IMR-90 (cell line): ENCODE results near the gene JAK1. TPM values are rescaled to one million over a fixed set of nuclear protein-coding genes. Genes with fewer than 3 reads are reported as not detected.
A peak's percentile ranks its signal among the peaks of the same experiment; 100 is the strongest.

Experiments
- ATAC-seq: fragments of 200-7000 bp; cut with Tn5 transposase; 2 replicates; pipeline ENCODE4 v1.9.1; 2020; ENCODE audit warnings: low read depth, mild to moderate bottlenecking, moderate library complexity
- BruUV-seq: library from RNA; stranded (reverse); fragments of 400-500 nt; replicated peaks from 2 replicates; lab custom pipeline; 2021; lab: Mats Ljungman, UMichigan
- CTCF ChIA-PET: fragments of 300-600 bp; formaldehyde crosslinking; extraction: SDS; loops from one replicate; lab custom pipeline; 2021; ENCODE audit warnings: antibody characterized with exemption; lab: Yijun Ruan, JAX
- POLR2A ChIA-PET: fragments of 300-600 bp; sonication (Branson Sonifier 250); formaldehyde crosslinking; loops from one replicate; lab custom pipeline; 2022; ENCODE audit warnings: antibody characterized with exemption; ENCODE audit not compliant: unreplicated experiment; lab: Charles Lee
- DNase-seq: peaks from one replicate; pipeline ENCODE4 v3.0.0; 2013
- H2AFZ ChIP-seq: replicated peaks from 2 replicates; pipeline ENCODE3; 2013; ENCODE audit warnings: low read length, mild to moderate bottlenecking; ENCODE audit not compliant: poor library complexity
- H2AK5ac ChIP-seq: 2 replicates; pipeline ENCODE4 v1.6.1; 2013; ENCODE audit warnings: low read depth, low read length, inconsistent platforms
- H2AK9ac ChIP-seq: replicated peaks from 2 replicates; pipeline ENCODE3; 2013; ENCODE audit warnings: mild to moderate bottlenecking, low read depth, low read length, moderate library complexity; ENCODE audit not compliant: poor library complexity
- H2BK120ac ChIP-seq: 2 replicates; pipeline ENCODE4 v1.6.1; 2013; ENCODE audit warnings: low read depth, low read length, inconsistent platforms
- H2BK15ac ChIP-seq: 3 replicates; pipeline ENCODE4 v1.6.1; 2013; ENCODE audit warnings: low read depth, low read length, inconsistent platforms
- H2BK20ac ChIP-seq: 2 replicates; pipeline ENCODE4 v1.6.1; 2013; ENCODE audit warnings: low read depth, mild to moderate bottlenecking, inconsistent platforms, low read length, moderate library complexity
- H2BK5ac ChIP-seq: 2 replicates; pipeline ENCODE4 v1.6.1; 2013; ENCODE audit warnings: mild to moderate bottlenecking, low read depth, low read length, inconsistent platforms; ENCODE audit not compliant: poor library complexity, severe bottlenecking
- H3K14ac ChIP-seq: replicated peaks from 2 replicates; pipeline ENCODE4 v1.6.1; 2013; ENCODE audit warnings: low read depth, low read length, inconsistent platforms
- H3K18ac ChIP-seq: 2 replicates; pipeline ENCODE4 v1.6.1; 2013; ENCODE audit warnings: low read depth, low read length, control low read depth
- H3K23ac ChIP-seq: 2 replicates; pipeline ENCODE4 v1.6.1; 2013; ENCODE audit warnings: low read depth, low read length, inconsistent platforms
- H3K27ac ChIP-seq: 2 replicates; pipeline ENCODE4 v1.5.1; 2013; ENCODE audit warnings: mild to moderate bottlenecking, control low read depth, low read length; ENCODE audit not compliant: insufficient read depth
- H3K27me3 ChIP-seq: 2 replicates; pipeline ENCODE4 v1.6.1; 2013; ENCODE audit warnings: low read length; ENCODE audit not compliant: control insufficient read depth, insufficient read depth
- H3K36me3 ChIP-seq: 2 replicates; pipeline ENCODE4 v1.6.1; 2013; ENCODE audit warnings: low read length, mixed read lengths; ENCODE audit not compliant: control insufficient read depth, insufficient read depth
- H3K4ac ChIP-seq: 2 replicates; pipeline ENCODE4 v1.6.1; 2013; ENCODE audit warnings: low read depth, low read length, inconsistent platforms
- H3K4me1 ChIP-seq: 2 replicates; pipeline ENCODE4 v1.6.1; 2013; ENCODE audit warnings: low read length, mixed read lengths; ENCODE audit not compliant: control insufficient read depth, insufficient read depth
- H3K4me2 ChIP-seq: 2 replicates; pipeline ENCODE4 v1.6.1; 2013; ENCODE audit warnings: low read depth, mild to moderate bottlenecking, control low read depth, low read length, moderate library complexity
- H3K4me3 ChIP-seq: 2 replicates; pipeline ENCODE4 v1.5.1; 2013; ENCODE audit warnings: low read depth, mild to moderate bottlenecking, control low read depth, low read length, moderate library complexity; ENCODE audit not compliant: insufficient read depth
- H3K56ac ChIP-seq: 2 replicates; pipeline ENCODE4 v1.6.1; 2013; ENCODE audit warnings: low read length, inconsistent platforms; ENCODE audit not compliant: insufficient read depth; ENCODE audit errors: extremely low read depth
- H3K79me1 ChIP-seq, 2 experiments: 2 replicates each; pipeline ENCODE4 v1.6.1; 2013; ENCODE audit warnings: low read length in 2 of 2, inconsistent platforms in 1 of 2, low read depth in 1 of 2
- H3K9ac ChIP-seq: 2 replicates; pipeline ENCODE4 v1.6.1; 2013; ENCODE audit warnings: low read depth, low read length, control low read depth
- H3K9me1 ChIP-seq: 2 replicates; pipeline ENCODE4 v1.6.1; 2013; ENCODE audit warnings: low read length, inconsistent platforms; ENCODE audit not compliant: insufficient read depth
- H3K9me3 ChIP-seq: 2 replicates; pipeline ENCODE4 v1.6.1; 2013; ENCODE audit warnings: low read length; ENCODE audit not compliant: control insufficient read depth, insufficient read depth
- H4K20me1 ChIP-seq: 2 replicates; pipeline ENCODE4 v1.6.1; 2013; ENCODE audit warnings: low read length, inconsistent platforms; ENCODE audit not compliant: insufficient read depth
- H4K5ac ChIP-seq: 2 replicates; pipeline ENCODE4 v1.6.1; 2013; ENCODE audit warnings: mild to moderate bottlenecking, low read depth, low read length, control low read depth
- H4K8ac ChIP-seq, 2 experiments: 2 replicates each; pipeline ENCODE4 v1.6.1; 2013; ENCODE audit warnings: low read depth in 2 of 2, low read length in 2 of 2, control low read depth in 1 of 2, inconsistent platforms in 1 of 2
- H4K91ac ChIP-seq: 2 replicates; pipeline ENCODE4 v1.6.1; 2013; ENCODE audit warnings: low read depth, low read length, inconsistent platforms; ENCODE audit not compliant: insufficient read depth
- CEBPB ChIP-seq: IDR thresholded peaks from 2 replicates; pipeline ENCODE4 v1.6.1; 2012; ENCODE audit warnings: low read depth, low read length, improper control_type of control experiment
- CHD1 ChIP-seq: IDR thresholded peaks from 2 replicates; pipeline ENCODE4 v1.6.1; 2012; ENCODE audit warnings: low read depth, low read length, improper control_type of control experiment
- CTCF ChIP-seq: conservative IDR thresholded peaks from 2 replicates; pipeline ENCODE4 v1.5.1; 2012; ENCODE audit warnings: mild to moderate bottlenecking, low read depth, low read length, improper control_type of control experiment
- FOS ChIP-seq: fragments of 150-350 bp; IDR thresholded peaks from 2 replicates; pipeline ENCODE4 v1.6.1; 2016; ENCODE audit warnings: low read depth, low read length
- MAFK ChIP-seq: IDR thresholded peaks from 2 replicates; pipeline ENCODE4 v1.6.1; 2012; ENCODE audit warnings: low read depth, low read length, improper control_type of control experiment
- NFE2L2 ChIP-seq: fragments of 150-350 bp; IDR thresholded peaks from 2 replicates; pipeline ENCODE4 v1.6.1; 2016; ENCODE audit warnings: low read depth, mild to moderate bottlenecking, low read length
- POLR2A ChIP-seq: IDR thresholded peaks from 2 replicates; pipeline ENCODE4 v1.6.1; 2012; ENCODE audit warnings: mild to moderate bottlenecking, low read depth, low read length
- RAD21 ChIP-seq: IDR thresholded peaks from 2 replicates; pipeline ENCODE4 v1.6.1; 2012; ENCODE audit warnings: low read length, improper control_type of control experiment
- RCOR1 ChIP-seq: IDR thresholded peaks from 2 replicates; pipeline ENCODE4 v1.6.1; 2012; ENCODE audit warnings: mild to moderate bottlenecking, low read length, improper control_type of control experiment; ENCODE audit not compliant: insufficient replicate concordance
- SMC3 ChIP-seq: fragments of 150-350 bp; IDR thresholded peaks from 2 replicates; pipeline ENCODE4 v1.6.1; 2016; ENCODE audit warnings: low read depth, mild to moderate bottlenecking, antibody characterized with exemption, low read length, moderate library complexity
- USF2 ChIP-seq: fragments of 150-350 bp; IDR thresholded peaks from 2 replicates; pipeline ENCODE4 v1.6.1; 2017; ENCODE audit warnings: mild to moderate bottlenecking, antibody characterized with exemption, low read length, low read depth
- WGBS, 2 experiments: methylation state at CpG; one replicate each; pipeline versions ENCODE4 v1.1.5 to v1.1.7; 2013; ENCODE audit warnings: missing lambda C conversion rate in 2 of 2; ENCODE audit not compliant: insufficient read length in 1 of 2; ENCODE audit errors: extremely low coverage in 2 of 2; 5-methylcytosine and 5-hydroxymethylcytosine counted together
- dilution Hi-C: fragments of 300-500 bp; cut with HindIII; formaldehyde crosslinking; loops from one replicate; pipeline ENCODE4 v1.14.3; 2018; ENCODE audit warnings: low sequenced_read_pairs; ENCODE audit not compliant: unreplicated experiment
- in situ Hi-C: fragments of 300-500 bp; cut with MboI; formaldehyde crosslinking; loops from 3 replicates; pipeline ENCODE4 v1.14.3; 2019; ENCODE audit warnings: low sequenced_read_pairs, inconsistent platforms, mixed read lengths
- intact Hi-C: fragments of 100-400 bp; cut with micrococcal nuclease; formaldehyde crosslinking; loops from 2 replicates; pipeline ENCODE4 v1.10.0; 2022
- polyA plus RNA-seq, 3 experiments: library from polyadenylated mRNA; depleted of rRNA; stranded (reverse); fragments of >200 nt; gene quantifications; 2 replicates each; pipeline ENCODE4 v1.2.3, GENCODE V29; 2012; ENCODE audit warnings: low replicate concordance in 1 of 3
- total RNA-seq: library from RNA; depleted of rRNA; stranded (reverse); fragments of >200 nt; gene quantifications from 2 replicates; pipeline ENCODE4 v1.2.3, GENCODE V29; 2012
- TF ChIP-seq, protein P1 (sequence below): fragments of 150-350 bp; IDR thresholded peaks from 2 replicates; pipeline ENCODE4 v1.6.1; 2016; ENCODE audit warnings: low read depth, mild to moderate bottlenecking, low read length, moderate library complexity, borderline replicate concordance

JAK1 gene
- total and polyA plus RNA-seq, 2 of the 4 experiments (the other 2 are of a cell fraction): 76.9 to 103 TPM

DNA sequence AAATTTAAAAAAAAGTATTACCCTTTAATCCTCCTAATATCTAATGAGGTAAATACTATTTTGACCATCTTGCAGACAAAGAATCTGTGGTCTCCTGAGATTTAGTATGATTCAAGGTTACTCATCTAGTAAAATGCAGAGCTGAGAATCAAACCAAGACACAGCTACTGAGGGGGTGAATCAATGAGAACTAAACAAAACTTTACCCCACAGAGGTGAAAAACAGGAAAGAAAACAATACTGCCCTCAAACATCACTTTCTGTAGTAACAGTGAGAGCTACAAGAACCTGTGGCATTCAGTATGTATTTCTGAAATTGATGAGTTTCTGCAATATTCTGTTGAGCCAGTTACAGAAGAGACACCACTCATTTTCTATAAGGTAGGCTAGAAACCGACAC, 85.1 kb downstream of the JAK1 start:
- Histone ChIP-seq H2AK5ac (no peak overlapping the region), H3K4me3 (no peak overlapping the region), H4K20me1 (peaks cover 14% of the 10 kb centered on the region; the same call in 1 of the 2 replicates), H3K4me2 (no peak overlapping the region), H4K91ac (no peak overlapping the region), H3K27me3 (no peaks in the 10 kb centered on the region), H3K9ac (no peak overlapping the region), H3K4ac (no peak overlapping the region), H2BK20ac (no peak overlapping the region), H3K23ac (peak overlapping the region; percentile 63; the same call in 1 of the 2 replicates), H3K36me3 (peaks cover 17% of the 10 kb centered on the region), H2BK15ac (no peak overlapping the region), H2AFZ (no peak overlapping the region), H3K9me3 (no peaks in the 10 kb centered on the region), H2BK5ac (no peak overlapping the region), H3K18ac (no peak overlapping the region), H3K4me1 (peaks cover 3% of the 10 kb centered on the region), H2BK120ac (no peak overlapping the region), H3K9me1 (peaks cover 10% of the 10 kb centered on the region), H3K14ac (no peak overlapping the region), H3K27ac (no peak overlapping the region), H4K5ac (no peak overlapping the region), H3K79me1 (peaks cover 3 to 39% of the 10 kb centered on the region in 2 experiments), H4K8ac (no peak overlapping the region), H3K56ac (no peak overlapping the region), H2AK9ac (peak overlapping the region; percentile 67)
- ChIA-PET CTCF (no interaction called here), POLR2A (no interaction called here)
- ATAC-seq (peak; percentile 66), DNase-seq (peak; percentile 79)
- in situ Hi-C loops: no loop called here
- WGBS, 2 experiments: no CpG with 5 or more reads among the region's 1 CpG
- BruUV-seq: no TSS peak
- dilution Hi-C loops: no loop called here
- TF ChIP-seq USF2 (no peak), SMC3 (no peak), CEBPB (no peak), MAFK (no peak), RCOR1 (no peak), FOS (0 out of 2 replicates have a peak, but pooled peaks have one; percentile 10), NFE2L2 (no peak), POLR2A (no peak), CHD1 (no peak), RAD21 (peak; percentile 17; the same call in 1 of the 2 replicates), CTCF (no peak)
- TF ChIP-seq, protein P1, sequence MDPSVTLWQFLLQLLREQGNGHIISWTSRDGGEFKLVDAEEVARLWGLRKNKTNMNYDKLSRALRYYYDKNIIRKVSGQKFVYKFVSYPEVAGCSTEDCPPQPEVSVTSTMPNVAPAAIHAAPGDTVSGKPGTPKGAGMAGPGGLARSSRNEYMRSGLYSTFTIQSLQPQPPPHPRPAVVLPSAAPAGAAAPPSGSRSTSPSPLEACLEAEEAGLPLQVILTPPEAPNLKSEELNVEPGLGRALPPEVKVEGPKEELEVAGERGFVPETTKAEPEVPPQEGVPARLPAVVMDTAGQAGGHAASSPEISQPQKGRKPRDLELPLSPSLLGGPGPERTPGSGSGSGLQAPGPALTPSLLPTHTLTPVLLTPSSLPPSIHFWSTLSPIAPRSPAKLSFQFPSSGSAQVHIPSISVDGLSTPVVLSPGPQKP: no peak
- intact Hi-C loops: loop anchor here (10.0 kb wide), 1 partner anchor 804 kb away; no protein-coding TSS in a partner anchor
